ENCODE results near the gene CACNA2D4. TPM values are rescaled to one million over a fixed set of nuclear protein-coding genes. Genes with fewer than 3 reads are reported as not detected.
"Not testable (repeated sequence)": the region's sequence is repeated elsewhere in the genome, so short reads cannot be mapped to it uniquely, and the experiment has no call there.

The CACNA2D4 gene, protein sequence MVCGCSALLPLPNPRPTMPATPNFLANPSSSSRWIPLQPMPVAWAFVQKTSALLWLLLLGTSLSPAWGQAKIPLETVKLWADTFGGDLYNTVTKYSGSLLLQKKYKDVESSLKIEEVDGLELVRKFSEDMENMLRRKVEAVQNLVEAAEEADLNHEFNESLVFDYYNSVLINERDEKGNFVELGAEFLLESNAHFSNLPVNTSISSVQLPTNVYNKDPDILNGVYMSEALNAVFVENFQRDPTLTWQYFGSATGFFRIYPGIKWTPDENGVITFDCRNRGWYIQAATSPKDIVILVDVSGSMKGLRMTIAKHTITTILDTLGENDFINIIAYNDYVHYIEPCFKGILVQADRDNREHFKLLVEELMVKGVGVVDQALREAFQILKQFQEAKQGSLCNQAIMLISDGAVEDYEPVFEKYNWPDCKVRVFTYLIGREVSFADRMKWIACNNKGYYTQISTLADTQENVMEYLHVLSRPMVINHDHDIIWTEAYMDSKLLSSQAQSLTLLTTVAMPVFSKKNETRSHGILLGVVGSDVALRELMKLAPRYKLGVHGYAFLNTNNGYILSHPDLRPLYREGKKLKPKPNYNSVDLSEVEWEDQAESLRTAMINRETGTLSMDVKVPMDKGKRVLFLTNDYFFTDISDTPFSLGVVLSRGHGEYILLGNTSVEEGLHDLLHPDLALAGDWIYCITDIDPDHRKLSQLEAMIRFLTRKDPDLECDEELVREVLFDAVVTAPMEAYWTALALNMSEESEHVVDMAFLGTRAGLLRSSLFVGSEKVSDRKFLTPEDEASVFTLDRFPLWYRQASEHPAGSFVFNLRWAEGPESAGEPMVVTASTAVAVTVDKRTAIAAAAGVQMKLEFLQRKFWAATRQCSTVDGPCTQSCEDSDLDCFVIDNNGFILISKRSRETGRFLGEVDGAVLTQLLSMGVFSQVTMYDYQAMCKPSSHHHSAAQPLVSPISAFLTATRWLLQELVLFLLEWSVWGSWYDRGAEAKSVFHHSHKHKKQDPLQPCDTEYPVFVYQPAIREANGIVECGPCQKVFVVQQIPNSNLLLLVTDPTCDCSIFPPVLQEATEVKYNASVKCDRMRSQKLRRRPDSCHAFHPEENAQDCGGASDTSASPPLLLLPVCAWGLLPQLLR
- total RNA-seq (2014; rRNA removed; shearing (Covaris generic)): 0.74 TPM in 1 of 2 replicates, not detected in the other

DNA sequence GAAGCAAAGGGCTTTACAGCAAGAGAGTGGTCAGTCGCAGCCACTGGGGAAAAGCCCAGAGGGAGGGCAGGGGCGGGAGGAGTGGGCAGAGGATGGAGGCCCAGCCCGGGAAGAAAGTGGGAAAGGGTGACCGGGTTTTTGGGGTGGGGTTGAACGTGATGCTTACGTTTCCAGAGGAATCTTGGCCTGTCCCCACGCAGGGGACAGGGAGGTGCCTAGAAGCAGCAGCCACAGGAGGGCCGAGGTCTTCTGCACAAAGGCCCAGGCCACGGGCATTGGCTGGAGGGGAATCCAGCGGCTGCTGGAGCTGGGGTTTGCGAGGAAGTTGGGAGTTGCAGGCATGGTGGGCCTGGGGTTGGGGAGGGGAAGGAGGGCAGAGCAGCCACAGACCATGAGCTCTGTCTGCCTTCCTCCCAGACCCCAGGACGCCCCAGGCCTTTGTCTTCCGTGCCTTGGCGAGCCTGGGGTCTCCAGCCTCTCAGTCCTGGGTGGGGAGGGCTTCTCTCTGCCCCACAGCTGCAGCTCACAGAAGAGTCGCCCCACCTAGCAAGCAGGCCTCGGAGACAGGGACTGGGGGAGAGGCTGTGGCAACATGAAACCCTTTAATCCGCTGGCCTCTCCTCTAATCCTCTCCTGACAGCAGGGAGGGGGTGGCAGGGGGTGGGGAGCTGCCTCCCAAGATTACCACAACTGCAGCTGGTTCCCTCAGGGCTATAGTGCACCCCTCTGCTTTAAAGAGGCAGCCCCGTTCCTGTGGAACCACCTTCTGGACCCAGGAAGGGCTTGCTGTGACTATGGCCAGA lies at the start of gene CACNA2D4:
Gene CACNA2D4, minus strand, starts transcription at position 572 of the 803 bp plus-strand sequence. Its CDS starts 179 bp downstream, at position 393.
- DNase-seq (ENCODE audit: low read depth): no peak

DNA sequence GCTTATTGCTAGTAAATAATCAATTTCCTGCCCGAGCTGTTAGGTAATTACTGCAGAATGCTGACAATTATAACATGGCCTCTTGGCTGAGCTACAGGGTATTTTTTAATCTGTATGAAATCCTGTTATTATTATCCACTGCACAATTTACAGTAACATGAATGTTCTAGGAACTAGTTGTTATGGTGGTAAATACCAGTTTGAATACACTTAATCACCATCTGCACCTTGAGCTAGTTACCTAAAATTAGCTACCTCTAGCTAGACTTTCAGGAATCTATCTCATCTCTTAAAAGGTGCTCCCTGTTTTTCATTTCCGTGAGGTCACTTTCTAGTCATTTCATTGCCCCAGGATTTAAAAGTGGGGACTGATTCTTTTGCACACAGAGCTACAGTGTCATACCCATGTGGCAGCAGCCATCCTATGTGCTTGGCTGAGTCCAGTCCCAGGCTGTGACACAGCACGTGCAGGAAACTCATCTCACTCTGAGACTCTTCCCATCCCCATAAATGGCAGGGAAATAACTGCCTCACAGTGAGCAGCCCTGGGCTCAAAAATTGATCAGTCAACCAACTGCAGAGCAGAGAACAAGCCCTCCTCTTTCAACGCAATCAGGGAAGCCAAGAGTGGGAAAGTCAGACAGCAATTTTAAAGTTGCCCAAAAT lies 48.2 kb upstream of the CACNA2D4 start:
- DNase-seq (ENCODE audit: low read depth): no peak

DNA sequence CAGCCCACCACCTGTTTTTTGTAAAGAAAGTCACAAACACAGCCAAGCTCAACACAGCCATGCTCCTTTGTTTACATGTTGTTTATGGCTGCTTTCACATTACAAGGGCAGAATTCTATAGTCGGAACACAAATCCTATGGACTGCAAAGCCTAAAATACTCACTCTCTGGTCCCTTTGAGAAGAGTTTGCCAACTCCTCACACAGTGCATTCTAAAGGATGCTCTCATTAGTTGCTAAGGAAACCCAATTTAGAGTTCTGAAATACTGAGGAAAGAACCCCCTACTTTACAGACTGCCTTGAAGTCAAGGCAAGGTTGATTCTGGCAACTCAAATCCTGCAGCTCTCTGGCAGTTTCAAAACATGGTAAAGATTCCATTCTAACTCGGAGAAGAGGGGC lies 47.5 kb upstream of the CACNA2D4 start:
- DNase-seq (ENCODE audit: low read depth): no peak

DNA sequence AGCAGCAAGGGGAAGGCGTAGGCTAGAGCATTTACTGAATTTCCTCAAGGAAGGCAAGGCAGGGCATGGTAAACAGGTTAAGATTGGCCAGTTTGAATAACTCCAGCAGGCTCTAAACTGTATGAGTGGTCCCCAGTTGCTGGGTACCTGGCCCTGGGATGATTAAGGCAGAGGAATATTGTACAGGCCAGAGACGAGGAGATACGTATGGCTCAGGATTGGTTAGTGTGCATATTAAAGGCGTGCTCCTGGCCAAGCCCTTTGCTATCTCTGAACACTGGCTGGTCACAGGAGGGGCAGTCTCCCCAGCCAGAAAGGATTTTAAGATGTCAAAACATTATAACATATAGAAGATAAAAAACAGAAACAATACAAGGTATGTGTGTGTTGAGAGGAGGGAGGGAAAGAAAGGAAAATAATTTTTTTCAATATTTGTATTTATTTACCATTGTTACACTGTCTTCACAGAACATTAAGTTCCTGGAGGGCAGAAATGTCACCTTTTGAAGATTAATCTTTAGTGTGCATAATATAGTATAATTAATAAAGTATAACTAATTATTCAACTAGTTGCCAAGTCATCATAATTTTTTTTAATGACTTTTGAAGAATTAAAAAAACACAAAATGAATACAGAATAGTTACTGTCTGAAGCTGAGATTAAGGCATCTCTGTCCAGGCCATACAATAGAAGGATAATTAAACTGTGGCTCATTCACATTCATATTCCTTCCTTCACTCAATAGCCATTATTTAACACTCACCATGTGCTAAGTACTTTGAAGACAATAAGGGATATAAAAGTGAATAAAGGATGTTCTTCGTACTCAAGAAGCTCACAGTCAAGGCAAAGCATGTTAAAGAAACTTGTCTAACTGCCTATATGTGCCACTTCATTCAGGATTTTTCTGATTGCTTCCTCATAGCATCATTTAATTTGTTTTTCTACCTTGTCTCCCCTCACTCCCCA lies 43.9 kb upstream of the CACNA2D4 start:
- DNase-seq (ENCODE audit: low read depth): no peak

DNA sequence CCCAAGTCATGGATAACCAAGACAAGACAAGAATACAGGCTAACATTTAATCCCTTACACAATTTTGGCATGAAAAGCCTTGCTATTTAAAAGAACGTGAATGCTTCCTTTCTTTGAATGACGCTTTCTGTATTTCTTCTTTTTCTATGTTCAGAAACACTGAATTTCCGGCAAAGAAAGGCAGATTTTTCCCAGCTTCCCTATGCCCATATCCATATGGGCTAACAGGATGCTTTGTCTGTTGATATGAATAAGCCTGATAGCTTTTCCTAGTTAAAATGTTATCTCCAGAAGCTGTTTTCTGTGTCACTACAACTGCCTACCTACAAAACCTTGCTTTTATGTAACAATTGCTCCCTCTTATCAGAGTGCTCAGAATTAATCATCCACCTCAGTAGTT lies 38.3 kb upstream of the CACNA2D4 start:
- no peak for DNase-seq (ENCODE audit: low read depth)

DNA sequence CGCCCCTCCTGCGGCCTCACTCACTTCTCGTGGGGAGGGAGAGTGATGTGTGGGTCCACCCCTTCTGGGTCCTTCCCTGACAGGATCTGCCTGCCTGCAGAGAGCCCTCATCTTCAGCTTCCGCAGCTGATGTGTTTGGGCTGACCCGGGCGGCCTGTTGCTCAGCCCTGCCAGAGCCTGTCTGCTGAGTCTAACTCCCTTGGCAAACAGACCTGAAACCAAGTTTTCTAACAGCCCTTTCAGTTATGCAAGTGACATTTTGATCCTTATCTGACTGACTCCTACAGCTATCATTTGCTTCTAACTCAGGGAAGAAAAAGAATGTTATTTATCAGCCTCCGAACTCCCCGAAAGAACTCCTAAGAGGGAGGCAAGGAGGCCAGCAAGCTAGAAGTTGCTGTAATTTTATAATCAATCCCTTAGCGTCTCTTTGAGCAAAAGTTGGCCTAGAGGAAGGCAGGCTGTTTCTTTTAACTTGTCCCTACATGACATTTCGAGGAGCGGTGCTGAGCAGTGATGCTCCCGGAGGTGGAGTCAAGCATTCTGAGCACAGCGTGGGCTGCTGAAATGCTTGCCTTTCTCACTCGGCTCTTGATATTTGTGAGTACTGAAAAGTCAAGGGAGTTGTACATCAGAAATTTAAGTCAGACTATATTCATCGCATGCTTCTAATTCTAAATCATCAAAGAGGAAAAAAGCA lies 31.5 kb upstream of the CACNA2D4 start:
- no peak for DNase-seq (ENCODE audit: low read depth)

DNA sequence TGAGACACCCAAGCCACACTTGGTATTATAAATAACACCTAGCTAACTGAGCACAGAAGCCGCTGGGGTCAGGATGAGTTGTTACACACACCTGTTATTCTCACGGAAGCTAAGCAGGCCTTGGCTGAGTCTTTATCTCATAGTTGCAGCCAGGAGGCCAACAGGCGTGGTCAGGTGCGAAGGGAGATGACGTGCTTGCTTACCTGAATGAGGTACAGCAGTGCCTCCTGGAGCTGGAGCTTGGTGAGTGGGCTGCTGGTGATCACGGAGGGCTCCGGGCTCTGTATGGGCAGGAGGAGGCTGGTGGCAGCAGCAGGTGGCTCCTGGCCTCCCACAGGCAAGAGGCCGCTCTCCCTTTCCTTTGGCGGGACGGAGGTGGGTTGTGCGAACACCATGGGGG lies 30.4 kb upstream of the CACNA2D4 start:
- no peak for DNase-seq (ENCODE audit: low read depth)

DNA sequence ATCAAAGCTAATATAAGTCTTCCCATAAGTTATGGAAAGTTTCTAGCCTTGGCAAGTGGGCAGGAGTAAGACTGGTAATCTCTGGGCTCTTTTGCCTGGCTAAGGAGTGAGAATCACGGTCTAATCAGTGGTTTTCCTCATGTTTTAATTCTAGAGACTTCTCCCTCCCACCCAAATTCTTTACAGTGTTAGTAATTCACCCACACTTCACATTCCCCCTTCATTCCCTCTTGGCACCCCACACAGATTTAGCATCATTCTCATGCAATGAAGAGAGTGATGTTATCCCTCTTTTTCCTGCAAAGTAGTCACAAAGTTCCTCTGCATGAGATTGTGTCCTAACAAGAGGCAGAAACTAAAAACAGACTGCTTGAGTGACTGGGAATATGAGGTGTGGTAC lies 28.6 kb upstream of the CACNA2D4 start:
- no peak for DNase-seq (ENCODE audit: low read depth)

DNA sequence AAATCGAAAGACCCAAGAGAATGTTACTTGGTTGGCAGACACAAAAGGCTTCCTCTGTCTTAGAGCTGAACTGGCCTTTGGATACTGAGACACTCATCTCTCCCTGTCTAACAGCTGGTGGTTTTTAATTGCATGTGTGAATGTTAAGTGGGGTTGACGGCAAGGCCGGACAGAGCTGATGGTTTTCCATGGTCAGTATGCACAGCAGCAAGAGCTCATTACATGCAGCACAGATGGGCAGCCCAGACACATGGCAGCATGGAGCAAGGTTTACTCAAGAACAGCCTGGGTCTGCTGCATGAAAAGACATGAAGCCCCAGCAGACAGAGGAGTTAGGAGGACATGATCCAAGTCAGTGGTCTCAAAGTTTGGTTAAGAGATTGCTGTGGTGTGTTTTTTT lies 27.8 kb upstream of the CACNA2D4 start:
- no peak for DNase-seq (ENCODE audit: low read depth)

DNA sequence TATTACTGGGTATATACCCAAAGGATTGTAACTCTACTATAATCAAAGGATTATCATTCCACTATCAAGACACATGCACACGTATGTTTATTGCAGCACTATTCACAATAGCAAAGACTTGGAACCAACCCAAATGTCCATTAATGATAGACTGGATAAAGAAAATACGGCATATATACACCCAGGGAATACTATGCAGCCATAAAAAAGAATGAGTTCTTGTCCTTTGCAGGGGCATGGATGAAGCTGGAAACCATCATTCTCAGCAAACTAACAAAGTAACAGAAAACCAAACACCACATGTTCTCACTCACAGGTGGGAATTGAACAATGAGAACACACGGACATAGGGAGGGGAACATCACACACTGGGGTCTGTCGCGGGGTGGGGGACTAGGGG lies 27.1 kb upstream of the CACNA2D4 start:
- DNase-seq (ENCODE audit: low read depth): not testable (repeated sequence)

DNA sequence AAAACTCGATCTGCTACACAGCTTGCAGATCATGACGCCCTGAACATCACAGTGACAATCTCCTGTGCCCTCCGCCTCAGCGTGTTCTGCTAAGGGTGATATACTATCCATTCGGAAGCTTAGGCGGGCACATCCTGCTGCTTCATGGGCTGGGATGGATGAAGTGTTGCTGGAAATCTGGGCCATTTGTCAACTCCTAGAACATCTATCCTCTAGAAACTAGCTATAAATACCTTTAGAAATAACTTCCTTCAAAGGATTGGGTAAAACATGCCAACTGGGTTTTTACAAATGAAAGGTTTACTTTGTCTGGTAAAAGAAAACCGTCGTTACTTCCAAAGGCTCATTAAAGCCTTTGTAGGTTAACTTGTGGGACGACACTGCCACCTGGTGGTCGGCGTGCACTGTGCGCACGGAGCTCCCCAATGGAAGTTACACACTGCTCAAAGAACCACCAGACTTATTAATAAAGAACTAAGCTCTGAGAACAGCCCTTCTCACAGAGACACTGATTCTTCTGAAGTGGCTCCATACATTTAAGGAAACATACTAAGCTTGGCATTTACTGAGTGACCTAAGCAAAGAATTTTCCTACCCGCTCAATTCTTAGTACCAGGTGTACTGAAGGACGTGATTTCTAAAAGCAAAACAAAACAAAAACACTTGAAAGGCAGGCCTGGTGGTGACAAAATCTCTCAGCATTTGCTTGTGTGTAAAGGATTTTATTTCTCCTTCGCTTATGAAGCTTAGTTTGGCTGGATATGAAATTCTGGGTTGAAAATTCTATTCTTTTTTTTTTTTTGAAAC lies 21.6 kb upstream of the CACNA2D4 start:
- peak; percentile 80 for DNase-seq (ENCODE audit: low read depth)

DNA sequence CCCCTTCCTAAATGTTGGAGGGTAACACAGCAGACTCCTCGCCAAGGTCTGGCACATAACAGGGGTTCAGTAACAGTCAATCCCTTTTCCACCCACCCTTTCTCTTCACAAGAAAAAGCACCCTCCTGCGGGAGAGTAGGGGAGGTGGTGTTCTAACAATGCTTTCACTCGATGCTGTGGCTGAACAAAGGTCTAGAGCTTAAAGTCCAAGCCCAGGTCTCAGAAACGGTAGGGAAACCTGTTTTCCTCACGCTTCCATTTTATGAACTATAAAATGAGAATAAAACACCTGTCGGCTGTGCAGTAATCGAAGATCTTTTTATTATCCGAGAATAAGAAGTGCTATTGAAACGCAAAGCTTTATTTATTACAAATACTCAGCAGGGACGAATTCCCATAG lies 20.9 kb upstream of the CACNA2D4 start:
- no peak for DNase-seq (ENCODE audit: low read depth)

DNA sequence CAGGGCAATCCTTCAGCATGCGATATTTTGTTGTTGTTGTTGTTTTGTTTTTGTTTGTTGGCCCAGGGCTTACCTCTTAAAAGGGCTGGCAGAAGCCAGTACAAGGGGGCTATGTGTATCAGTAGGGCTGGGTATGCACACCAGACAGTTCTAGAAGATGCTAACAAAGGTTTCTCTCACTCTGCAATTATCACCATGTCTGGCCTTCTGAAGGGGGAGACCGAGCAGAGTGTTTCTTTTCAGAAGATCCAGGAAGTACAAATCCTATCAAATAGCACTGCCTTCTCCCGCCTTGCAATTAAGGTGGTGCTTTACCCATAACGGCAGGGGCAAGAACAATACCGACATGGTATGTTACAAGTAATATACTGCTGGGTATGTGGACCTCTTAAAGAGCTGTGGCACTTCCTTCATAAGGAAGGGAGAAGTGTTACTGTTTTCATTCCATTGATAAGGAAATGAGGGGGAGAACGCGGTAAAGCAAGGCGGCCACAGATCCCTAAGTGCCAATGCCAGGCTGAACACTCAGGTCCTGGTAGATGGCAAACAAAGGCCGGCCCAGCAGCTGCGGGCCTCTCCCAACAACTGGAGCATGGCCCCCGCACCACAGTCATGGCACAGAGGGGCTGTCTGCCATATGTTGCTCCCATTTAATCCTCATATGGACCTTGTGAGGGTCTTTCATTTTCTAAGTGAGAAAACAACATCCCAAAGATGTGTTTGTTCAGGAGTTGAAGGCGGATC lies 19.2 kb upstream of the CACNA2D4 start:
- DNase-seq (ENCODE audit: low read depth): no peak

DNA sequence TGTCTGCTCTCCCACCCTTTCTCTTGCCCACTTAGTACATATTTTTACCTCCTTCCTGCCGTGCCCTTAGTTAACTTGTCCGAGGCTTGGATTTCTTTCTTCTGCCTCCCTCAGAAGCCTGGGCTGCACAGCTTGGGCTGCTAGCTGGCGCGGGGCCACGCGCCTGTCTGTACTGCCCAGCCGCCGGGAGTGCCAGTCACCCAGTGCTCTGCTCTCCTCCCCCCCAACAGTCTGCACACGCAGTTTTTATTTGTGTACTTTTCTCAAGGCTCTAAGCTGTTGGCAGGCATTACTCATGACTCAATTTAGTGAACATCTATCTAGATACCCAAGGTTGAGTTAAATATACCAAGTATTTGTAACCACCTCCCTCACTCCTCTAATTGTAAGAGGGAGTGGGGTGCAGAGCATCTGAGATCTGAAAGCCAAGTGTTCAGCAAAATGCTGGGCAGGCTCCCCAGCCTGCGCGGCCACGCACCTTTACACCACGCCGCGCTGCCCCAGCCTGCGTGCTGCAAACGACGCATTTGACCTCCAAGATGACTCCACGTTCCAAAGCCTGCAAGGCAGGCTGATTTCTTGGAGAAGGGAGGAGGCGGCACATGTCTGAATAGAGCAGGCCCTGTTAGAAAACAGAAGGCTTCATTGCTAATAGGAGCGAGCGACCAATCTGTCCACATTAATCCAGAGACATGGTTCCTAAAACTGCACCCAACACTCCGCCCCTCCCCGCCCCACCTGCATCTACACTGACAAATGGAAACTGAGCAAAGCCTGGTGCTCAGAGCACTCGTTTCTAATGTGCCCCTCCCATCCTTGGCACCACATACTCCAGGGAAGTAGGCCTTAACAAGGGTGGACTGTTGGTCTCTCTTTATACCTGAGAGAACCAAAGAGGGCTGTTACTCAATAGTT lies 18.2 kb upstream of the CACNA2D4 start:
- DNase-seq (ENCODE audit: low read depth): peak; percentile 75

DNA sequence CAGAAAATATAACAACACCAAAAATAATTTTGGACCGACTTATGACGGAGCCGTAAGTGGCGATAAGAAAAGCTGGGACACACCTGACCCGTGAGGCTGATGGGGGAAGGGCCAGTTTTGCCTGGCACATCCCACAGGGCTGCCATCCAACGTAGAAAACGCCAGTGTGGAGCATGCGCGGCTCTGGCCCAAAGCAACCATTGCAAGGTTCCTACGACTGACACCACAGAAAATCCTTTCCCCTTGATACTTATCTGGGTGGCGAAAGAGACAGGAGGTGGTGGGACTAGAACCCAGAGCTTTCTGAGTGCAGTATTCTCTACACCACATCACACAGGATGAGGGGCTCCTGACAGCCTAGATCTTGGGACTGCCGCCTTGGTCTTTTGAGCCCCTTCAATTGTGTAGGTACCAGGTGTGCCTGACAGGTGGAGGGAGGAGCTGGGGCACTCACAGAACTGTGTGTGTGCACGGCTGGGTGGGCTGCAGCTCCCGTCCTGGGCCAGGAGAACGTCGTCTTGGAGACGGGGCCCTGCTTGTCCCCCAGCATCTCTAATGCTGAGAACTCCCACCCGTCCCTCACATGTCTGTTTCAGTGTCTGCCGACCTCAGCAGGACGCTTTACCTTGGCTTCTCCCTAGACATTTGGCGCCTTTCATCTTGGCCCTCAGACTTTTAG lies 17.4 kb upstream of the CACNA2D4 start:
- DNase-seq (ENCODE audit: low read depth): peak; percentile 1

DNA sequence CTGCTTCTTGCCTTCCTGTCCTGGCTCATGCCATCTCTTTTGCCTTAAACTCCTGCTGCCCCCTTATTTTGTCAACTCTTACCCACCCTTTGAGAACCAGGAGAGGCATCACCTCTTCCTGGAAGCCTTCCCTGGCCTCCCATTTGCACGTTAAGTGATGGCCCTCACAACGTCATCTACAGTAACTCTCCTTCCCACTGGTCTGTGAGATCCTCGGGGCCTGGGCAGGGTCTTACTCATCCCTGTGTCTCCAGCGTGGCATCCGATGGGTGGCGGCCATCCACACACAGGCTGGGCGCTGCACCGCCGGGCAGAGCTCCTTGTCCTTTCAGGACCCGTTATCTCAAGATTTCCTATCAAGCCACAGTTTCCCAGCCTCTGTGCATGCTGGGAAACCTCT lies 16.8 kb upstream of the CACNA2D4 start:
- DNase-seq (ENCODE audit: low read depth): no peak
